ENCODE results near the gene SMG6.
"Not testable (repeated sequence)": the region's sequence is repeated elsewhere in the genome, so short reads cannot be mapped to it uniquely, and the experiment has no call there.

DNA sequence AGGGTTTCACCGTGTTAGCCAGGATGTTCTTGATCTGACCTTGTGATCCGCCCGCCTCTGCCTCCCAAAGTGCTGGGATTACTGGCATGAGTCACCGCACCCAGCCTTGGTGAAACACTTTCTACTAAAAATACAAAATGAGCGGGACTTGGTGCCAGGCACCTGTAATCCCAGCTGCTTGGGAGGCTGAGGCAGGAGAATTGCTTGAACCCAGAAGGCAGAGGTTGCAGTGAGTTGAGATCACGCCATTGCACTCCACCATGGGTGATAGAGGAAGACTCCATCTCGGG is 13.3 kb upstream of the SMG6 start:
- TF ChIP-seq, protein P1, sequence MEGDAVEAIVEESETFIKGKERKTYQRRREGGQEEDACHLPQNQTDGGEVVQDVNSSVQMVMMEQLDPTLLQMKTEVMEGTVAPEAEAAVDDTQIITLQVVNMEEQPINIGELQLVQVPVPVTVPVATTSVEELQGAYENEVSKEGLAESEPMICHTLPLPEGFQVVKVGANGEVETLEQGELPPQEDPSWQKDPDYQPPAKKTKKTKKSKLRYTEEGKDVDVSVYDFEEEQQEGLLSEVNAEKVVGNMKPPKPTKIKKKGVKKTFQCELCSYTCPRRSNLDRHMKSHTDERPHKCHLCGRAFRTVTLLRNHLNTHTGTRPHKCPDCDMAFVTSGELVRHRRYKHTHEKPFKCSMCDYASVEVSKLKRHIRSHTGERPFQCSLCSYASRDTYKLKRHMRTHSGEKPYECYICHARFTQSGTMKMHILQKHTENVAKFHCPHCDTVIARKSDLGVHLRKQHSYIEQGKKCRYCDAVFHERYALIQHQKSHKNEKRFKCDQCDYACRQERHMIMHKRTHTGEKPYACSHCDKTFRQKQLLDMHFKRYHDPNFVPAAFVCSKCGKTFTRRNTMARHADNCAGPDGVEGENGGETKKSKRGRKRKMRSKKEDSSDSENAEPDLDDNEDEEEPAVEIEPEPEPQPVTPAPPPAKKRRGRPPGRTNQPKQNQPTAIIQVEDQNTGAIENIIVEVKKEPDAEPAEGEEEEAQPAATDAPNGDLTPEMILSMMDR (IDR thresholded peaks at IDR 0.05; ENCODE audit: poor library complexity) = not testable (repeated sequence)
- TF ChIP-seq EZH2 (IDR thresholded peaks at IDR 0.05; ENCODE audit: borderline replicate concordance) = not testable (repeated sequence)

Measured in hepatocyte (in vitro differentiated cells).